Fibroblast of mammary gland (primary cell): ENCODE data around the gene PSAP.

Experiments used
- DNase-seq: peaks from one replicate; pipeline ENCODE4 v3.0.0-alpha.2; 2010; ENCODE audit warnings: low read depth
- H3K4me3 ChIP-seq: 2 replicates; pipeline ENCODE4 v1.5.1; 2011; ENCODE audit warnings: low read depth, mild to moderate bottlenecking, low read length, moderate library complexity; ENCODE audit not compliant: control insufficient read depth
- TF ChIP-seq, protein P1 (sequence below): conservative IDR thresholded peaks from 2 replicates; pipeline ENCODE4 v1.5.1; 2011; ENCODE audit warnings: low read depth, low read length, inconsistent platforms; ENCODE audit not compliant: control insufficient read depth, insufficient read depth

PSAP gene

DNA sequence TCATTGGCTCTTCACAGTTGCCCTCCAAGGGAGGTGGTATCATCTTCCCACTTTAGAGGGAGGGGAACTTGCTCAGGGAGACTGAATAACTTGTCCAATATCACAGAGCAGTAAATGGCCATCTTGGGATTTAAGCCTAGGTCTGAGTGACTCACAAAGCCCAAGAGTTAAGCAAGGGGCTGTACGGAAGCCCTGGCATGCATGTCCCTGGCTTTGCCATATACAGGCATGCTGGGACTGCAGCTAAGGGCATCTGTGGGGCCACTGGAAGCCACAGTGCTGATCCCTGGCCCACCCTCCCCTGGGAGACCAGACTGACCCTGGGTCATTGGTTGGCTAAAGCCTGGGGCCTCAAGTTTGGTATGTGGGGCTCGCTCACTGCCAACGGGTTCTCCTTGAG, 80.8 kb downstream of the PSAP start:
- no peak overlapping the region for H3K4me3 ChIP-seq
- peak; percentile 63 for DNase-seq
- TF ChIP-seq, protein P1, sequence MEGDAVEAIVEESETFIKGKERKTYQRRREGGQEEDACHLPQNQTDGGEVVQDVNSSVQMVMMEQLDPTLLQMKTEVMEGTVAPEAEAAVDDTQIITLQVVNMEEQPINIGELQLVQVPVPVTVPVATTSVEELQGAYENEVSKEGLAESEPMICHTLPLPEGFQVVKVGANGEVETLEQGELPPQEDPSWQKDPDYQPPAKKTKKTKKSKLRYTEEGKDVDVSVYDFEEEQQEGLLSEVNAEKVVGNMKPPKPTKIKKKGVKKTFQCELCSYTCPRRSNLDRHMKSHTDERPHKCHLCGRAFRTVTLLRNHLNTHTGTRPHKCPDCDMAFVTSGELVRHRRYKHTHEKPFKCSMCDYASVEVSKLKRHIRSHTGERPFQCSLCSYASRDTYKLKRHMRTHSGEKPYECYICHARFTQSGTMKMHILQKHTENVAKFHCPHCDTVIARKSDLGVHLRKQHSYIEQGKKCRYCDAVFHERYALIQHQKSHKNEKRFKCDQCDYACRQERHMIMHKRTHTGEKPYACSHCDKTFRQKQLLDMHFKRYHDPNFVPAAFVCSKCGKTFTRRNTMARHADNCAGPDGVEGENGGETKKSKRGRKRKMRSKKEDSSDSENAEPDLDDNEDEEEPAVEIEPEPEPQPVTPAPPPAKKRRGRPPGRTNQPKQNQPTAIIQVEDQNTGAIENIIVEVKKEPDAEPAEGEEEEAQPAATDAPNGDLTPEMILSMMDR: no peak

DNA sequence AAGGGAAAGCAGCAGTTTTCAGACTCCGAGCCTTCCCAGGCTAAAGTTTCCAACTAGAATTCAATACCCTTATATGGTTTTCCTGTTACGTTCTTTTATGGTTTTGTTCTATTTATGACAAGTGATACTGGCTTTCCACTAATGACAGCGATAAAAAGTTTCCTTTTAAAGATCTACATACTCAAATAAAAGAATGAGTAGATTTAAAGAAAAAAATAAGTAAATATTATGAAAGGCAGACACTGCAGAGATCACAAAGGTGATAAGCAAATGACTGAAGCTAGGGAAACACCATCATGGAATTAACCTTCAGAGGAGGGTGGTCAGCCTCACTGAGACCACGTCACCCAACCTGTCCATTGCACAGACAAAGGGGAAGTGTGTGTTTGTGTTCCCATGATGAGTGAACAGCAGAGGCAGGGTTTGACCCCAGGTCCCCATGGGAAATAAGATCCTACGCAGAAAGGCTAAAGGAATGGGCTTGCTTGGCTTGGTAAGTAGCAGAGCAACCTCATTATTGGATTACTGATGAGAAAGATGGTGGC, 81.7 kb downstream of the PSAP start:
- TF ChIP-seq, protein P1: no peak
- no peak overlapping the region for H3K4me3 ChIP-seq
- peak; percentile 38 for DNase-seq

DNA sequence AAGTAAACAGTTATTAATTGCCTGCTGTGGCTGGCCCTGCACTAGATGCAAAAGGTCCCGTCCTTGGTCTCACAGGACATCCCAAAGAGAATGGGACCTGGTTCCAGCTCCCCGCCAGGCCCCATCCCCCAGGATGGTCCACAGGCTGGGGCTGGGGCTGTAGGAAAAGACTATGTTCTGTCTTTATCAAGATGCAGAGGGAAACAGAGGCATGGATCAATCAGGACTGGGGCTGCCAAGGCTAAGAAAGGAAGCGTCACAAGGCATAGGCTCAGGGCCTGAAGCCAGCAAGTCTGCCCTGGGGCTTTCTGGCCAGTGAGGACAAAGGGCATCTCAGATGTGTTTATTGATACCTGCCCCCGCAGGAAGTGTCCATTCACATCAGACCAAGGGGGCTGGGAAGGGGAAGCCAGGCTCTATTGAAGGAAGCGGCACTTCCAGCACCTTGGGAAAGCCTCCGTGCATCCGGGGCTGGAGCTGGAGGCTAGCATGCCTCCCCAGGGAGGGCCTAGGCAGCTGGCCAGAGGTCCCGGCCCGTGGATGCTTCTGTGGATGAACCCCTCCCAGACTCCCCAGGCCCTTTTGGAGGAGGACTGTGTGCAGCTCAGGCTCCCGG, 83.5 kb downstream of the PSAP start:
- peak; percentile 23 for DNase-seq
- H3K4me3 ChIP-seq: no peak overlapping the region
- TF ChIP-seq, protein P1: no peak

DNA sequence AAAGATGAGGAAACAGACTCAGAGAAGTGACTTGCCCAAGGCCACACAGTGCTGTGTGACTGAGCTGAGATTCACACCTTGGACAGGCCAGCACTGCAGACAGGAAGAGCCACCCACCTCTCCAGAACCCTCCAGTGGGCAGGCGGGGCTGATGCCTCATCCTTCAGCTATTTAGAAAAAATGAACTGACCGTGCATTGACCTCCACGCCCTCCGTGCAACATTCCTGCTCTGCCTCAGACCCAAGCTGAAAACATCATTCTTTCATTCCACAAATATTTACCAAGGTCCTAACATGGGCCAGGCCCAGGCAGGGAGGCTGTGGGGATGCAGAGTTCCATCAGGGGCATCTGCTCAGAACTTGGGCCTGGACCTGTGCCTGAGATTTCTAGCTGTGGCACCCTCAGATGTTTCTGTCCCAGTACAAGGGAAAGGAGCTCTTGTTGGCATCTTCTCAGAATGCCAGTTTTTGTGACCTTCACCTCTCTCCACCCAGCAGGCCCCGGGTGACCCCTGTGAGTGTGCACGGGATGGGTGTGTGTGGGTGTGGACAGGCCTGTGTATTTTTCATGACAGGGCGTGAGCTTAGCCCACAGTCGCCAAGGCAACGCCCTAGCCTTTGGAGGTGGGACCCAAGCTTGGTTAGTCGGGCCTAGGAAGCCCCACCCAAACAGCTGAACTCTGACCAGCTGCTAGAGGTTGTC, 84.2 kb downstream of the PSAP start:
- TF ChIP-seq, protein P1: no peak
- no peak overlapping the region for H3K4me3 ChIP-seq
- DNase-seq: peak; percentile 93
